Caco-2 (cell line): ENCODE results near the gene PLSCR3. TPM values are rescaled to one million over a fixed set of nuclear protein-coding genes. Genes with fewer than 3 reads are reported as not detected.
"Not testable (repeated sequence)": the region's sequence is repeated elsewhere in the genome, so short reads cannot be mapped to it uniquely, and the experiment has no call there.

Experiments used
- BruUV-seq: library from RNA; stranded (reverse); fragments of 400-500 nt; replicated peaks from 2 replicates; lab custom pipeline; 2021; lab: Mats Ljungman, UMichigan
- CTCF ChIA-PET: fragments of 300-600 bp; sonication (Branson Sonifier 250); formaldehyde crosslinking; loops from one replicate; lab custom pipeline; 2022; ENCODE audit warnings: antibody characterized with exemption; lab: Charles Lee
- POLR2A ChIA-PET: fragments of 300-600 bp; sonication (Branson Sonifier 250); formaldehyde crosslinking; loops from one replicate; lab custom pipeline; 2022; ENCODE audit warnings: antibody characterized with exemption; lab: Charles Lee
- DNase-seq, 2 experiments: peaks; one replicate each; pipeline versions ENCODE4 v3.0.0 to v3.0.0-alpha.2; 2020 to 2022
- H3K27me3 ChIP-seq: replicated peaks from 2 replicates; pipeline ENCODE4 v1.6.0; 2011; ENCODE audit warnings: low read length; ENCODE audit not compliant: control insufficient read depth, insufficient read depth
- H3K36me3 ChIP-seq: 2 replicates; pipeline ENCODE4 v1.5.1; 2011; ENCODE audit warnings: low read length; ENCODE audit not compliant: control insufficient read depth, insufficient read depth
- H3K4me1 ChIP-seq: fragments of 250-450 bp; sonication (Bioruptor Pico); 2 replicates; pipeline ENCODE4 v1.5.1; 2020; ENCODE audit warnings: mild to moderate bottlenecking
- H3K4me3 ChIP-seq: 2 replicates; pipeline ENCODE4 v1.5.1; 2011; ENCODE audit warnings: low read depth, mild to moderate bottlenecking, control low read depth, low read length
- H3K9me3 ChIP-seq: fragments of 250-450 bp; sonication (Bioruptor Pico); 2 replicates; pipeline ENCODE4 v1.5.1; 2020; ENCODE audit warnings: mild to moderate bottlenecking, moderate library complexity
- H3K27ac Mint-ChIP-seq: one replicate; pipeline ENCODE4 v1.8.0; 2022; ENCODE audit warnings: mixed read lengths; ENCODE audit not compliant: unreplicated experiment
- H3K27me3 Mint-ChIP-seq: one replicate; pipeline ENCODE4 v1.8.0; 2022; ENCODE audit warnings: mixed read lengths; ENCODE audit not compliant: insufficient read depth, unreplicated experiment
- H3K36me3 Mint-ChIP-seq: one replicate; pipeline ENCODE4 v1.8.0; 2022; ENCODE audit warnings: mild to moderate bottlenecking, mixed read lengths; ENCODE audit not compliant: insufficient read depth, unreplicated experiment
- H3K4me1 Mint-ChIP-seq: one replicate; pipeline ENCODE4 v1.8.0; 2022; ENCODE audit warnings: low read depth, mixed read lengths; ENCODE audit not compliant: unreplicated experiment
- H3K4me3 Mint-ChIP-seq: one replicate; pipeline ENCODE4 v1.8.0; 2022; ENCODE audit warnings: mild to moderate bottlenecking, moderate library complexity, mixed read lengths; ENCODE audit not compliant: unreplicated experiment
- H3K9me3 Mint-ChIP-seq: one replicate; pipeline ENCODE4 v1.8.0; 2022; ENCODE audit warnings: mixed read lengths; ENCODE audit not compliant: unreplicated experiment
- CTCF ChIP-seq, 2 experiments: fragments of 200-600 bp in 1 of 2; IDR thresholded peaks; 1 replicate in 1 of 2; 2 replicates in 1 of 2; pipeline versions ENCODE4 v1.5.1 to v1.8.0; 2011 to 2022; ENCODE audit warnings: antibody characterized with exemption in 1 of 2, control low read depth in 1 of 2, inconsistent platforms in 1 of 2, low read depth in 1 of 2, low read length in 1 of 2, mild to moderate bottlenecking in 1 of 2, moderate library complexity in 1 of 2; ENCODE audit not compliant: insufficient read depth in 1 of 2, severe bottlenecking in 1 of 2, unreplicated experiment in 1 of 2
- intact Hi-C: fragments of 100-400 bp; cut with micrococcal nuclease; formaldehyde crosslinking; loops from one replicate; pipeline ENCODE4 v1.10.0; 2022; ENCODE audit not compliant: unreplicated experiment
- total RNA-seq: library from RNA; stranded (reverse); gene quantifications from 2 replicates; pipeline ENCODE4 v1.2.3, GENCODE V29; 2022

The PLSCR3 gene
- total RNA-seq, 1 experiment from 2014 or later = 14.5 TPM

GRCh38 chr17:7374353-7374752 lies 20.0 kb downstream of the PLSCR3 start:
- no peak overlapping the region for H3K4me3 Mint-ChIP-seq
- intact Hi-C loops = no loop called here
- no peaks in the 10 kb centered on the region for H3K9me3 ChIP-seq
- H3K27ac Mint-ChIP-seq = no peak overlapping the region
- TF ChIP-seq CTCF (IDR thresholded peaks at IDR 0.05; ENCODE audit: insufficient read depth in 1 of 2, low read depth in 1 of 2, low read length in 1 of 2, severe bottlenecking in 1 of 2, unreplicated experiment in 1 of 2) = no peak
- H3K36me3 ChIP-seq = no peaks in the 10 kb centered on the region
- ChIA-PET CTCF (no interaction called here), POLR2A (no interaction called here)
- H3K27me3 Mint-ChIP-seq = no peaks in the 10 kb centered on the region
- no peaks in the 10 kb centered on the region for H3K4me1 Mint-ChIP-seq
- H3K9me3 Mint-ChIP-seq = no peaks in the 10 kb centered on the region
- BruUV-seq = no TSS peak
- no peak overlapping the region for H3K4me3 ChIP-seq
- H3K27me3 ChIP-seq = no peaks in the 10 kb centered on the region
- H3K4me1 ChIP-seq = no peaks in the 10 kb centered on the region
- DNase-seq = no peak
- H3K36me3 Mint-ChIP-seq = no peaks in the 10 kb centered on the region

GRCh38 chr17:7370853-7371252 lies 23.5 kb downstream of the PLSCR3 start:
- no peak overlapping the region for H3K4me3 Mint-ChIP-seq
- POLR2A ChIA-PET = interaction anchor here (0.6 kb wide), 1 partner anchor 110 kb away, joined by 3 read pairs; the partner anchor contains the start of gene SLC35G6
- no peak overlapping the region for H3K4me3 ChIP-seq
- no peaks in the 10 kb centered on the region for H3K27me3 ChIP-seq
- H3K36me3 Mint-ChIP-seq = no peaks in the 10 kb centered on the region
- CTCF ChIA-PET = no interaction called here
- no peaks in the 10 kb centered on the region for H3K9me3 ChIP-seq
- H3K36me3 ChIP-seq = no peaks in the 10 kb centered on the region
- no peak overlapping the region for H3K27ac Mint-ChIP-seq
- intact Hi-C loops = no loop called here
- H3K27me3 Mint-ChIP-seq = no peaks in the 10 kb centered on the region
- no peaks in the 10 kb centered on the region for H3K4me1 ChIP-seq
- TF ChIP-seq CTCF (IDR thresholded peaks at IDR 0.05; ENCODE audit: insufficient read depth in 1 of 2, low read depth in 1 of 2, low read length in 1 of 2, severe bottlenecking in 1 of 2, unreplicated experiment in 1 of 2) = no peak
- H3K9me3 Mint-ChIP-seq = no peaks in the 10 kb centered on the region
- DNase-seq = no peak
- BruUV-seq = no TSS peak
- no peaks in the 10 kb centered on the region for H3K4me1 Mint-ChIP-seq

GRCh38 chr17:7369825-7370224 lies 24.5 kb downstream of the PLSCR3 start:
- CTCF ChIA-PET = no interaction called here
- H3K27ac Mint-ChIP-seq = no peak overlapping the region
- DNase-seq = no peak
- Histone ChIP-seq H3K4me1 (no peaks in the 10 kb centered on the region), H3K27me3 (no peaks in the 10 kb centered on the region), H3K4me3 (no peak overlapping the region), H3K9me3 (no peaks in the 10 kb centered on the region), H3K36me3 (no peaks in the 10 kb centered on the region)
- H3K4me1 Mint-ChIP-seq = no peaks in the 10 kb centered on the region
- no peak for TF ChIP-seq CTCF (IDR thresholded peaks at IDR 0.05; ENCODE audit: insufficient read depth in 1 of 2, low read depth in 1 of 2, low read length in 1 of 2, severe bottlenecking in 1 of 2, unreplicated experiment in 1 of 2)
- intact Hi-C loops = no loop called here
- no peaks in the 10 kb centered on the region for H3K9me3 Mint-ChIP-seq
- POLR2A ChIA-PET = interaction anchor here (0.6 kb wide), 1 partner anchor 147 kb away, joined by 3 read pairs; no protein-coding TSS in a partner anchor
- BruUV-seq = no TSS peak
- no peak overlapping the region for H3K4me3 Mint-ChIP-seq
- no peaks in the 10 kb centered on the region for H3K27me3 Mint-ChIP-seq
- no peaks in the 10 kb centered on the region for H3K36me3 Mint-ChIP-seq

GRCh38 chr17:7368599-7368994 lies 25.7 kb downstream of the PLSCR3 start:
- H3K9me3 Mint-ChIP-seq, BruUV-seq, H3K27me3 Mint-ChIP-seq, H3K4me1 ChIP-seq, H3K27me3 ChIP-seq, intact Hi-C loops, POLR2A ChIA-PET, H3K36me3 Mint-ChIP-seq, H3K4me3 ChIP-seq, DNase-seq, H3K4me1 Mint-ChIP-seq, H3K9me3 ChIP-seq, H3K36me3 ChIP-seq, CTCF ChIA-PET, H3K4me3 Mint-ChIP-seq, H3K27ac Mint-ChIP-seq: not testable (repeated sequence)
